ENCODE data around the gene CARF.

- no peak for TF ChIP-seq CTCF (IDR thresholded peaks at IDR 0.05)
- no peak for TF ChIP-seq SIN3A (IDR thresholded peaks at IDR 0.05; ENCODE audit: borderline replicate concordance, low read depth, low read length)
- TF ChIP-seq NFIC (IDR thresholded peaks at IDR 0.05; ENCODE audit: borderline replicate concordance) = no peak
- no peak for TF ChIP-seq GATA2 (CRISPR knock-in tag; IDR thresholded peaks at IDR 0.05)
- no peak for TF ChIP-seq TEAD4 (IDR thresholded peaks at IDR 0.05; ENCODE audit: borderline replicate concordance, insufficient read depth)
- no peak for TF ChIP-seq GABPA (IDR thresholded peaks at IDR 0.05; ENCODE audit: low read depth)
- no peak for TF ChIP-seq REST (IDR thresholded peaks at IDR 0.05; ENCODE audit: low read depth, low read length)
- TF ChIP-seq POLR2AphosphoS5 (IDR thresholded peaks at IDR 0.05; ENCODE audit: low read depth, low read length) = no peak
- TF ChIP-seq RAD21 (IDR thresholded peaks at IDR 0.05; ENCODE audit: low read length) = no peak
- no peak for TF ChIP-seq RFX5 (IDR thresholded peaks at IDR 0.05; ENCODE audit: low read length)
- TF ChIP-seq TCF12 (IDR thresholded peaks at IDR 0.05) = no peak
Observed at GRCh38 chr2:202877699-202878098, 34.4 kb upstream of the CARF start.

Measured in SK-N-SH (cell line).